ENCODE measurements around the gene NFATC3.

GRCh38 chr16:68202091-68202519 is 116.9 kb downstream of the NFATC3 start:
- TF ChIP-seq CTCF (conservative IDR thresholded peaks at IDR 0.05) (no peak), EZH2 (IDR thresholded peaks at IDR 0.05; ENCODE audit: low read depth) (no peak)

All from PC-9 (cell line).